Measurements from ENCODE around the gene POTEI. TPM values are rescaled to one million over a fixed set of nuclear protein-coding genes. Genes with fewer than 3 reads are reported as not detected.
"Not testable (repeated sequence)": the region's sequence is repeated elsewhere in the genome, so short reads cannot be mapped to it uniquely, and the experiment has no call there.

The POTEI gene
- total RNA-seq, 1 donor from 2014 or later: 0.15 TPM

DNA sequence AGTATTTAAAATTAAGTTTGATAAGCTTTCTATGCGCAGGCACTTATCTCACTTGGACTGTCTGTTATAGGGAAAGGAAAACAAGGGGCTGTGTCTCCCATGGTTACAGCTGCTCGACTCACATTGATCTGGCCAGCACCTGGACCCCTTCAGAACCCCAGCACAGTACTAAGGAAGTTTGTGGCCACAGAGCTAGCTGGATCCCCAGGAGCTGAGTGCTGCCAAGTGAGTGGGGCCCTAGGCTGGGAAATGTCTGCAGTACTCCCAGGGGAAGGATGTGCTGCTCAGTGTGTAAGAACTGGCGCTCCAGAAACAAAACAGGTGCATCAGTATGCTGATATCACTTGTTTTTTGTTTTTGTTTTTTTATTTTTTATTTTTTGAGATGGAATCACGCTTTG is 21.1 kb upstream of the POTEI start:
- H3K27me3 Mint-ChIP-seq (ENCODE audit: unreplicated experiment); DNase-seq (ENCODE audit: low spot score); H3K4me1 Mint-ChIP-seq (ENCODE audit: unreplicated experiment); H3K36me3 Mint-ChIP-seq (ENCODE audit: low read depth, unreplicated experiment); H3K27ac Mint-ChIP-seq (ENCODE audit: unreplicated experiment); H3K4me3 Mint-ChIP-seq (ENCODE audit: unreplicated experiment); H3K9me3 Mint-ChIP-seq (ENCODE audit: unreplicated experiment): not testable (repeated sequence)

DNA sequence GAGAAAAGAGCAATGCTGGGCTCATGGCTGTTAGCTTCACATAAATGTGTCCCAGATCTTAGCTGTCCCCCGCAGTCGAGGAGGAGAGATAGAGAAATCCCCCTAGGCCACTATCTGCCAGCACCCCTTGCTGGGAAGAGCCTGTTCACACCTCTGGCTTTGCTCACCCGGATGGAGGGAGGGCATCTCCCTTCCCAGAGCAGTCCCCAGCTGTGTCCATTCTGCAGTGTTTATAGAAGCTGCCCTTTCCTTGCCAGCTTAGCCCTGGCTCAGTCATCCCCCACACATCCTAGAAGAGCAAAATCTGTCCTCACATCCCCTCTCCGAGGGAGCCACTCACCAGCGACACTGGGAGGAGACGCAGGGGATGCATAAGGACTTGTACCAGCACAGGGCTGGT is 20.4 kb upstream of the POTEI start:
- not testable (repeated sequence) for H3K4me1 Mint-ChIP-seq (ENCODE audit: unreplicated experiment); H3K27me3 Mint-ChIP-seq (ENCODE audit: unreplicated experiment); DNase-seq (ENCODE audit: low spot score); H3K9me3 Mint-ChIP-seq (ENCODE audit: unreplicated experiment); H3K36me3 Mint-ChIP-seq (ENCODE audit: low read depth, unreplicated experiment); H3K27ac Mint-ChIP-seq (ENCODE audit: unreplicated experiment); H3K4me3 Mint-ChIP-seq (ENCODE audit: unreplicated experiment)

DNA sequence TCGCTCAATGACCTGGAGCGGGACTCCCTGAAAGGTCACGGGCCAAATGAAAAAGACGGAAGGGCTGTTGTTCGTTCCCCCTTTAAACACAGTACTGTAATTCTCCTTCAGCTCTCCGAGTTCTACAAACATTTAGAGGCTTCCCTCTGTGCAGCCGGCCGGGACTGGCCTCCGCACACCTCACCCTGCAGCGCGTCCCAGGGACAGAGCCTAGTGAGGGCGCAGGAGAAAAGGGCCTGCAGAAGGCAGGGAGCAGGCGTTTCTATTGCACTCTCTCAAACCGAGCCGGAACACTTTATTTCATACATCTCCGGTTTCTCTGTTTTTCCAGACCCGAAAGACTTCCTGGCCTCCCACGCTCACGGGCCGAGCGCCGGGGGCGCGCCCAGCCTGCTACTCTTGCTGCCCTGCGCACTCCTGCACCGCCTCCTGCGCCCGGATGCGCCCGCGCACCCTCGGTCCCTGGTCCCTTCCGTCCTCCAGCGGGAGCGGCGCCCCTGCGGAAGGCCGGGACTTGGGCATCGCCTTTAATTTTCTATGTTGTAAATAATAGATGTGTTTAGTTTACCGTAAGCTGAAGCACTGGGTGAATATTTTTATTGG is 18.3 kb upstream of the POTEI start:
- not testable (repeated sequence) for H3K36me3 Mint-ChIP-seq (ENCODE audit: low read depth, unreplicated experiment); H3K4me3 Mint-ChIP-seq (ENCODE audit: unreplicated experiment); H3K4me1 Mint-ChIP-seq (ENCODE audit: unreplicated experiment); H3K9me3 Mint-ChIP-seq (ENCODE audit: unreplicated experiment); H3K27me3 Mint-ChIP-seq (ENCODE audit: unreplicated experiment); H3K27ac Mint-ChIP-seq (ENCODE audit: unreplicated experiment); DNase-seq (ENCODE audit: low spot score)

DNA sequence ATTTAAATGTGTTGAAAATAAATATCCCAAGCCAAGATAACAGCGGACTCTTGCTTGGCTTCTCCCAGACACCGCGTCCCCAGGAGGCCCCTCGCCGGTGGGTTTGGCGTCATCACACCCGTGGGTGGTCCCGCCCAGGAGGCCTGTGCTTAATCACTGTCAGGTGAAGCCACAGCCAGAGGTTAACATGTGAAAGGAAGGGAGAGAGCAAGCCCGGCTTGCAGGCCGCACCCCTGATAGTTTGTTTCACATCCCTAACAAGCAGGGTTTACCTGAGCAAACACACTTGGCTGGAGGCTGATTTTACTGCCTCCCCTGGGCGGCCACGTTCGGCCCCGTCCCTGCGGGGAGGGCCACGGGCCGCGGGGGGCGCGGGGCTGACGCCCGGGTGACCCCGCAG is 13.3 kb upstream of the POTEI start:
- H3K9me3 Mint-ChIP-seq (ENCODE audit: unreplicated experiment); DNase-seq (ENCODE audit: low spot score); H3K36me3 Mint-ChIP-seq (ENCODE audit: low read depth, unreplicated experiment); H3K4me1 Mint-ChIP-seq (ENCODE audit: unreplicated experiment); H3K4me3 Mint-ChIP-seq (ENCODE audit: unreplicated experiment); H3K27me3 Mint-ChIP-seq (ENCODE audit: unreplicated experiment); H3K27ac Mint-ChIP-seq (ENCODE audit: unreplicated experiment): not testable (repeated sequence)

DNA sequence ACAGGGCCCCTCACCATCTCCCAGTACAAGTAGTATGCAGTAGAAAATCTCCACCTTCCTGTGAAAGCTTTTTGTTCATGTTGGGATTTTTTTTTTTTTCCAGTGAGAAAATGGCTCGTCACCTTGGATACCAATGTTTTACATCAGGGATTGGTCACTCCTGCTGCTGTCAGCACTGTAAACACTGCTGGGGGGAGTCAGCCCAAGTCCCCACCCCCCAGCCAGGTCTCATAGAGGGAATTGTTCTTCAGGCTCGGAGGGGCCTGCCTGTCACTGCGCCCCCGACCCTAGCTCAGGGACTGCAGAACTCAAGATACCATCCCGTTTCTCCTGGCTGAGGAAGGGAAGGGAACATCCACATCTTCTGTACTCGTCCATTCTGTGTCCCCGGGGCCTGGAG is 11.9 kb upstream of the POTEI start, which contains the start of gene CFC1B:
Gene CFC1B, plus strand, starts transcription at position 231 of the 400 bp plus-strand sequence. CDS start 263 bp downstream, outside the sequence.
- H3K4me1 Mint-ChIP-seq (ENCODE audit: unreplicated experiment); DNase-seq (ENCODE audit: low spot score); H3K27me3 Mint-ChIP-seq (ENCODE audit: unreplicated experiment); H3K36me3 Mint-ChIP-seq (ENCODE audit: low read depth, unreplicated experiment); H3K4me3 Mint-ChIP-seq (ENCODE audit: unreplicated experiment); H3K9me3 Mint-ChIP-seq (ENCODE audit: unreplicated experiment); H3K27ac Mint-ChIP-seq (ENCODE audit: unreplicated experiment): not testable (repeated sequence)

DNA sequence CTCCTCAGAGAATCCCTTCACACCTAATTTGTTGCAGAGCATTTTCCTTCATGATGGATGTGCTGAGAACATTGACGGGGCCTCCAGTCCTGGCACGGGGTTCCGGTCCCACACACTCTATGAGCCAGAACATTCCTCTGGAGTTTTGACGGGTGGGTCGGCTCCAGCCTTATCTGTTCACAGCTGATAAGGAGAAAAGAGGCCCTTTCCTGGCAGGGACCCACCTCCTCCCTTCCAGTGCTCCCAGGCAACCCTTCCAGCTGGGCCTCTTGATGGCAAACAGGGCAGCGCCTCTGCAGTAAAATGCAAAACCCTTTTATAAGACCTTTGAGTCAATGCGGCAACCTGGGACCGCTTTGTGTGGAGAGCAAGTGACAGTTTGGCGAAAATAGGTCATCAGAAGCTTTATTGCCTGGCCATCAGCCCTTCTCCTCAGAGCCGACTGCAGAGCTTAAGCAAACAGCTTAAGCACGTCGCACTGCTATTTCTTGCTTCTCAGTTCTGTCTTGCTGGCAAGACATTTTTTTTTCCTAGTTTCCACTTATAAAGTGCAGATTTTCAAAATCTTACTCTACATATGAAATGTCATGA is 9.5 kb upstream of the POTEI start:
- not testable (repeated sequence) for H3K27ac Mint-ChIP-seq (ENCODE audit: unreplicated experiment); H3K4me1 Mint-ChIP-seq (ENCODE audit: unreplicated experiment); DNase-seq (ENCODE audit: low spot score); H3K9me3 Mint-ChIP-seq (ENCODE audit: unreplicated experiment); H3K4me3 Mint-ChIP-seq (ENCODE audit: unreplicated experiment); H3K36me3 Mint-ChIP-seq (ENCODE audit: low read depth, unreplicated experiment); H3K27me3 Mint-ChIP-seq (ENCODE audit: unreplicated experiment)

DNA sequence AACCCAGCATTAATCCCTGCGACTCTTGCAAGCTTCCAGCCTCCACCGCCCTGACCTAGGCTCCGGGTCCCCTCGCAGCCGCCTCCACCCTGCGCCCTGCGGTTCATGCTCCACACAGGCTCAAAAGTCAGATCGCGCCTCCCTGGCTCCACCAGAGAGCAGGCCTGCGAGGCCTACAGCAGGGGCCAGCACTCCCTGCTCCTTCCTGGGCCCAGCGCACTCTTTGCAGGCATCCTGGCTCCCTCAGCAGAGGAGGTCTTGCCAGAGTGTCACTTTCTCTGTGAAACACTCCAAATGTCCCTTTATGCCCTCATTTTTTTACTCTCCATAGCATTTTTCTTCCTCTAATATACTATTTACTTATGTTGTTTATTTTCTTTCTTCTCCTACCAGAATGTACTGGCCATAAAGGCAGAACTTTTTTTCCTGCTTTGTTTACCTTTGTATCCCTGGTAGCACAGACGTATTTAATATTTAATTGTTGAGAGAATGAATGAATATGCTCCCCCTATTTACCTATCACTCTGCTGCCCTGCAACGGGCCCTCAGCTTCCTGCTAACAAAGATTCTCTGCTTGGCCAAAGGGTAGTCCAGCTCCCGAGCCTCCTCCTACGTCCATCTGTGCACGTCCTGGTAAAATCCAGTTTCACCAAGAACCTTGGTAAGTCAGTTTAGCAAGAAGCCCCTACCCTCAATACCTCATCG is 2.8 kb upstream of the POTEI start:
- not testable (repeated sequence) for H3K9me3 Mint-ChIP-seq (ENCODE audit: unreplicated experiment); H3K27ac Mint-ChIP-seq (ENCODE audit: unreplicated experiment); H3K36me3 Mint-ChIP-seq (ENCODE audit: low read depth, unreplicated experiment); H3K4me1 Mint-ChIP-seq (ENCODE audit: unreplicated experiment); H3K4me3 Mint-ChIP-seq (ENCODE audit: unreplicated experiment); DNase-seq (ENCODE audit: low spot score); H3K27me3 Mint-ChIP-seq (ENCODE audit: unreplicated experiment)

DNA sequence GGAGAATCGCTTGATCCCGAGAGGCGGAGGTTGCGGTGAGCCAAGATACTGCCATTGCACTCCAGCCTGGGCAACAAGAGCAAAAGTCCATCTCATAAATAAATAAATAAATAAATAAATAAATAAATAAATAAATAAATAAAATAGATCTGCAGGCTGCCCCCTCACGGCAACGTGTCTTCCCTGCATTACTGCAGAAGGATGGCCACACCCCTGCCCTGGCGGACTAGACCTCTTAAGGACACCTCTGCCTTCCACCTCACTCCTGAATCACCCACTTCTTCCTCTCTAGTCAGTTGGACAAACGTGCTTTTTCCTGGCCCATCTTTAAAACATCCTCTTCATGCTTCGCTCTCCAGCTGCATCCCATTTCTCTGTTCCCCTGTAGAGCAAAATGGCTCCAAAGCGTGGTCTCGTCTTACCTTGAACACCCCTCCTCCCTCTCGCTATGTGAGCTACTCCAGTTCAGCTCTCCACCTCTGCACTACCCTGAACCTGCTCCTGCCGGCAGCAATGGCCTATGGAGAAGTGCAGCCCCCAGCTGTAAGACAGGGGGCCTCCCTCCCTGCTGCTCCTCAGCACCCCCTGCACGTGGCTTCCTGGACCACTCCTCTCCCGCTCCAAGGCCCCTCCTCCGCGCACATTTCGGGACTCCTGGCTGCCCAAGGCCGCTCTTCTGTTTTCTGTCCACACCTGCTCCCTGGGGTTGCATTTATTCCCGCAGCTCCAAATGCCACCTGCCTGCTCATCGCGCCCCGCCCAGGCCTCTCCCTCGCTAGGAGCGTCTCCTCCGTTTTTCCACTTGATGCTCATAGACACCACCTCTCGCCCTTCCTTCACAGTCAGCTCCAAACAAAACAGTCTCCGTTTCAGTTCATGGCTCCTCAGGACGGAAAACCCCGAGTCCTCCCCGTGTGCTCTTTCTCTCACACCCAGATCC is 1.9 kb upstream of the POTEI start:
- H3K4me1 Mint-ChIP-seq (ENCODE audit: unreplicated experiment); DNase-seq (ENCODE audit: low spot score); H3K9me3 Mint-ChIP-seq (ENCODE audit: unreplicated experiment); H3K27ac Mint-ChIP-seq (ENCODE audit: unreplicated experiment); H3K36me3 Mint-ChIP-seq (ENCODE audit: low read depth, unreplicated experiment); H3K4me3 Mint-ChIP-seq (ENCODE audit: unreplicated experiment); H3K27me3 Mint-ChIP-seq (ENCODE audit: unreplicated experiment): not testable (repeated sequence)

DNA sequence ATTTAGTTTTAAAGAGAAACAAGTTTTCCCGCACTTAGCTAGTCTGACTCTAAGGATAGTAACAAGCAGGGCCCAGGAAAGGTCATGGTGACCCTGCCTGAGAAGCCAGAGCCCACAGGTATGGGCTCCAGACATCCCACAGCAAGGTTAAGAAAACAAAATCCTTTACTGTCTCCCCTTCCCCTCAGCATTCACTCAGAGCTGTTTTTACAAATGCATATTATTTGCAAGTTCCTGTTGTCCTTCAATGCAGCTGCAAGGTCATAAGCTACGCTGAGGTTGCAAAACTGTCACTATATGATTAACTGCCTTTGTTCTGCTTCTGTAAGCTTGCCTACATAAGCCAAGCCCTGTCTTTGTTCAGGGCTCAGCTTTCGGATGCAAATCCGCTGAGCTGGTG is 18.1 kb downstream of the POTEI start:
- not testable (repeated sequence) for H3K27me3 Mint-ChIP-seq (ENCODE audit: unreplicated experiment); H3K4me3 Mint-ChIP-seq (ENCODE audit: unreplicated experiment); H3K36me3 Mint-ChIP-seq (ENCODE audit: low read depth, unreplicated experiment); H3K27ac Mint-ChIP-seq (ENCODE audit: unreplicated experiment); DNase-seq (ENCODE audit: low spot score); H3K9me3 Mint-ChIP-seq (ENCODE audit: unreplicated experiment); H3K4me1 Mint-ChIP-seq (ENCODE audit: unreplicated experiment)

DNA sequence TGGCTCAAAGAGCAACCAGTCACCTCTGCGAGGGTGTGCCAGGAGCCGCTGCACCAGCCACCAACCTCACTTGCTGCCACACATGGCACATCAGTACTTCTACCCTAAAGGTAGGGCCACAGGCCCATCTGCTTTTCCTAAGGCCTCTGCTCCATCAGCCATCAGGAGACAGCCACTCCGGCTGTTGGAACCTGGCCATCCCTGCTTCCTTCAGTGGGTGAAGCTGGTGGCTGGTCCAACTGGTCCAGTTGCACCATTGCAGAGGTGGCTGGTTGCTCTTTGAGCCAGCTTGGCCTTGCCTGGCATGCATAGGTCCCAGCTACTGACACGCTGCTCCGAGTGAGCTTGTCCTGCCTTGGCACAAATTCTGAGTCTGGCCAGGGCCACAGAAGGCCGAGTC is 53.7 kb downstream of the POTEI start:
- H3K27me3 Mint-ChIP-seq (ENCODE audit: unreplicated experiment); H3K4me1 Mint-ChIP-seq (ENCODE audit: unreplicated experiment); H3K4me3 Mint-ChIP-seq (ENCODE audit: unreplicated experiment); DNase-seq (ENCODE audit: low spot score); H3K27ac Mint-ChIP-seq (ENCODE audit: unreplicated experiment); H3K36me3 Mint-ChIP-seq (ENCODE audit: low read depth, unreplicated experiment); H3K9me3 Mint-ChIP-seq (ENCODE audit: unreplicated experiment): not testable (repeated sequence)
